SH-SY5Y (cell line): Measurements from ENCODE around the gene MEGF9.

Experiments used
- GATA2 ChIP-seq: IDR thresholded peaks from 2 replicates; pipeline ENCODE4 v1.6.1; 2011; ENCODE audit warnings: mild to moderate bottlenecking, low read depth, low read length
- GATA3 ChIP-seq: IDR thresholded peaks from 2 replicates; pipeline ENCODE4 v1.6.1; 2011; ENCODE audit warnings: low read depth, mild to moderate bottlenecking, low read length, moderate library complexity

DNA sequence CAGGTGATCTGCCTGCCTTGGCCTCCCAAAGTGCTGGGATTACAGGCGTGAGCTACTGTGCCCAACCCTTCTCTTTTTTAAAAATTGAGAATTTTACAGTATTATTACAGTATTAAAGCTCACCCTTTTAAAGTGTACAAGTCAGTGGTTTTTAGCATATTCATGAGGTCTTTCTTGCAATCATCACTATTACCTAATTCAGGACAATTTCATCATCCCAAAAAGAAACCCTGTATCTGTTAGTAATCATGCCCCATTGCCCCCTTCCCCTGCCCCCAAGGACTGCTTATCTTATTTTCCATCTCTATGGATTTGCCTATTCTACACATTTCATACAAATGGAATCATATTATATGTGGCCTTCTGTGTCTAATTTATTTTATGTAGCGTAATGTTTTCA lies 22.6 kb upstream of the MEGF9 start:
- TF ChIP-seq GATA3: no peak
- no peak for TF ChIP-seq GATA2
